SK-N-SH treated with all-trans-retinoic acid at 6 μM for 48 hours (cell line): ENCODE results near the gene SCAMP3.
"Not testable (repeated sequence)": the region's sequence is repeated elsewhere in the genome, so short reads cannot be mapped to it uniquely, and the experiment has no call there.

Experiments used
- ATAC-seq: fragments of 200-7000 bp; cut with Tn5 transposase; 3 replicates; pipeline ENCODE4 v1.9.1; 2020; ENCODE audit warnings: mild to moderate bottlenecking, moderate library complexity
- ARNTL ChIP-seq: fragments of 450-650 bp; formaldehyde crosslinking; IDR thresholded peaks from 2 replicates; pipeline ENCODE4 v1.5.0; 2020; ENCODE audit warnings: low read depth, mild to moderate bottlenecking, moderate library complexity, borderline replicate concordance
- BACH2 ChIP-seq: fragments of 250-450 bp; sonication (Bioruptor Pico); IDR thresholded peaks from 2 replicates; pipeline ENCODE4 v1.9.0; 2021; ENCODE audit warnings: mild to moderate bottlenecking, borderline replicate concordance
- CSDC2 ChIP-seq: fragments of 250-450 bp; sonication (Bioruptor Pico); IDR thresholded peaks from 2 replicates; pipeline ENCODE4 v1.5.0; 2020; ENCODE audit warnings: mild to moderate bottlenecking, moderate library complexity
- ESRRG ChIP-seq: fragments of 250-450 bp; sonication (Bioruptor Pico); IDR thresholded peaks from 2 replicates; pipeline ENCODE4 v1.6.1; 2021; ENCODE audit warnings: mild to moderate bottlenecking
- GLIS3 ChIP-seq: fragments of 250-450 bp; sonication (Bioruptor Pico); IDR thresholded peaks from 2 replicates; pipeline ENCODE4 v1.5.0; 2020; ENCODE audit warnings: mild to moderate bottlenecking, moderate library complexity
- ISL1 ChIP-seq: fragments of 250-450 bp; sonication (Bioruptor Pico); IDR thresholded peaks from 2 replicates; pipeline ENCODE4 v2.1.2; 2022; ENCODE audit warnings: mild to moderate bottlenecking, moderate library complexity
- OSR1 ChIP-seq: fragments of 250-450 bp; sonication (Bioruptor Pico); IDR thresholded peaks from 2 replicates; pipeline ENCODE4 v1.8.0; 2022; ENCODE audit warnings: moderate library complexity, mild to moderate bottlenecking, inconsistent platforms
- PPARA ChIP-seq: fragments of 250-450 bp; sonication (Bioruptor Pico); IDR thresholded peaks from 2 replicates; pipeline ENCODE4 v1.5.0; 2020; ENCODE audit warnings: mild to moderate bottlenecking, borderline replicate concordance
- RARB ChIP-seq: fragments of 250-450 bp; sonication (Bioruptor Pico); IDR thresholded peaks from 2 replicates; pipeline ENCODE4 v1.8.0; 2021; ENCODE audit warnings: mild to moderate bottlenecking, moderate library complexity
- SNAI2 ChIP-seq: fragments of 250-450 bp; sonication (Bioruptor Pico); IDR thresholded peaks from 2 replicates; pipeline ENCODE4 v1.5.0; 2020; ENCODE audit warnings: mild to moderate bottlenecking, moderate library complexity
- TCF4 ChIP-seq: fragments of 250-450 bp; sonication (Bioruptor Pico); IDR thresholded peaks from 2 replicates; pipeline ENCODE4 v1.8.0; 2021; ENCODE audit warnings: mild to moderate bottlenecking, moderate library complexity, borderline replicate concordance
- TOX ChIP-seq: fragments of 250-450 bp; sonication (Bioruptor Pico); IDR thresholded peaks from 2 replicates; pipeline ENCODE4 v1.8.0; 2021; ENCODE audit warnings: mild to moderate bottlenecking, moderate library complexity, borderline replicate concordance
- ZC3H10 ChIP-seq: fragments of 250-450 bp; sonication (Bioruptor Pico); IDR thresholded peaks from 2 replicates; pipeline ENCODE4 v1.5.1; 2021; ENCODE audit warnings: mild to moderate bottlenecking, moderate library complexity
- ZFP30 ChIP-seq: fragments of 450-650 bp; formaldehyde crosslinking; IDR thresholded peaks from 2 replicates; pipeline ENCODE4 v1.5.0; 2022; ENCODE audit warnings: mild to moderate bottlenecking, moderate library complexity
- ZNF565 ChIP-seq: fragments of 450-650 bp; formaldehyde crosslinking; conservative IDR thresholded peaks from 2 replicates; pipeline ENCODE4 v1.5.0; 2020; ENCODE audit warnings: low read depth, mild to moderate bottlenecking, moderate library complexity
- ZNF70 ChIP-seq: fragments of 450-650 bp; formaldehyde crosslinking; IDR thresholded peaks from 2 replicates; pipeline ENCODE4 v1.5.0; 2020; ENCODE audit warnings: mild to moderate bottlenecking, moderate library complexity
- ZNF8 ChIP-seq: fragments of 450-650 bp; formaldehyde crosslinking; IDR thresholded peaks from 2 replicates; pipeline ENCODE4 v1.5.0; 2020; ENCODE audit warnings: mild to moderate bottlenecking, moderate library complexity
- TF ChIP-seq, protein P1 (sequence below): fragments of 250-450 bp; sonication (Bioruptor Pico); IDR thresholded peaks from 2 replicates; pipeline ENCODE4 v1.5.0; 2020; ENCODE audit warnings: mild to moderate bottlenecking, moderate library complexity
- TF ChIP-seq, protein P2 (sequence below): fragments of 250-450 bp; sonication (Bioruptor Pico); IDR thresholded peaks from 2 replicates; pipeline ENCODE4 v1.5.1; 2021; ENCODE audit warnings: mild to moderate bottlenecking, moderate library complexity
- TF ChIP-seq, protein P3 (sequence below): fragments of 250-450 bp; sonication (Bioruptor Pico); IDR thresholded peaks from 2 replicates; pipeline ENCODE4 v1.8.0; 2021; ENCODE audit warnings: low read depth, mild to moderate bottlenecking, moderate library complexity, borderline replicate concordance
- TF ChIP-seq, protein P4 (sequence below): fragments of 250-450 bp; sonication (Bioruptor Pico); IDR thresholded peaks from 2 replicates; pipeline ENCODE4 v1.5.1; 2020; ENCODE audit warnings: low read depth, mild to moderate bottlenecking, moderate library complexity

SCAMP3 gene

DNA sequence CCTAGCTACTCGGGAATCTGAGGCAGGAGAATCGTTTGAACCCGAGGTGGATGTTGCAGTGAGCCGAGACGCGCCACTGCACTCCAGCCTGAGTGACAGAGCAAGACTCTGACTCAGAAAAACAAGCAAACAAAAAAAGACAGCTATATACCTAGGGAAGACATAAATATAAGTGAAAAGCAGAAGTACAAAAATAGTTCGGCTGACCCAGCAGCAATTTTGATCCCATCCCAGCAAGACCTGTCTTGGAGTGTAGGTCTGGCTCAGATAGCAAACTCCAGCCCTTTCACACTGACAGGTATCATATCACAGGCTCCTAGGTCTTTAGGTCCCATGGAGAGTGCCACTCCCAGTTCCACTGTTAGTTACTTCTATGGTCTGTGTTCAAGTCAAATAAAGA is 39.1 kb downstream of the SCAMP3 start:
- no peak for ATAC-seq
- TF ChIP-seq BACH2 (CRISPR knock-in tag) (no peak), ZNF565 (CRISPR knock-in tag) (no peak), RARB (CRISPR knock-in tag) (no peak), ZFP30 (no peak)
- TF ChIP-seq, protein P1, sequence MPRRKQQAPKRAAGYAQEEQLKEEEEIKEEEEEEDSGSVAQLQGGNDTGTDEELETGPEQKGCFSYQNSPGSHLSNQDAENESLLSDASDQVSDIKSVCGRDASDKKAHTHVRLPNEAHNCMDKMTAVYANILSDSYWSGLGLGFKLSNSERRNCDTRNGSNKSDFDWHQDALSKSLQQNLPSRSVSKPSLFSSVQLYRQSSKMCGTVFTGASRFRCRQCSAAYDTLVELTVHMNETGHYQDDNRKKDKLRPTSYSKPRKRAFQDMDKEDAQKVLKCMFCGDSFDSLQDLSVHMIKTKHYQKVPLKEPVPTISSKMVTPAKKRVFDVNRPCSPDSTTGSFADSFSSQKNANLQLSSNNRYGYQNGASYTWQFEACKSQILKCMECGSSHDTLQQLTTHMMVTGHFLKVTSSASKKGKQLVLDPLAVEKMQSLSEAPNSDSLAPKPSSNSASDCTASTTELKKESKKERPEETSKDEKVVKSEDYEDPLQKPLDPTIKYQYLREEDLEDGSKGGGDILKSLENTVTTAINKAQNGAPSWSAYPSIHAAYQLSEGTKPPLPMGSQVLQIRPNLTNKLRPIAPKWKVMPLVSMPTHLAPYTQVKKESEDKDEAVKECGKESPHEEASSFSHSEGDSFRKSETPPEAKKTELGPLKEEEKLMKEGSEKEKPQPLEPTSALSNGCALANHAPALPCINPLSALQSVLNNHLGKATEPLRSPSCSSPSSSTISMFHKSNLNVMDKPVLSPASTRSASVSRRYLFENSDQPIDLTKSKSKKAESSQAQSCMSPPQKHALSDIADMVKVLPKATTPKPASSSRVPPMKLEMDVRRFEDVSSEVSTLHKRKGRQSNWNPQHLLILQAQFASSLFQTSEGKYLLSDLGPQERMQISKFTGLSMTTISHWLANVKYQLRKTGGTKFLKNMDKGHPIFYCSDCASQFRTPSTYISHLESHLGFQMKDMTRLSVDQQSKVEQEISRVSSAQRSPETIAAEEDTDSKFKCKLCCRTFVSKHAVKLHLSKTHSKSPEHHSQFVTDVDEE, result no peak
- TF ChIP-seq, protein P2, sequence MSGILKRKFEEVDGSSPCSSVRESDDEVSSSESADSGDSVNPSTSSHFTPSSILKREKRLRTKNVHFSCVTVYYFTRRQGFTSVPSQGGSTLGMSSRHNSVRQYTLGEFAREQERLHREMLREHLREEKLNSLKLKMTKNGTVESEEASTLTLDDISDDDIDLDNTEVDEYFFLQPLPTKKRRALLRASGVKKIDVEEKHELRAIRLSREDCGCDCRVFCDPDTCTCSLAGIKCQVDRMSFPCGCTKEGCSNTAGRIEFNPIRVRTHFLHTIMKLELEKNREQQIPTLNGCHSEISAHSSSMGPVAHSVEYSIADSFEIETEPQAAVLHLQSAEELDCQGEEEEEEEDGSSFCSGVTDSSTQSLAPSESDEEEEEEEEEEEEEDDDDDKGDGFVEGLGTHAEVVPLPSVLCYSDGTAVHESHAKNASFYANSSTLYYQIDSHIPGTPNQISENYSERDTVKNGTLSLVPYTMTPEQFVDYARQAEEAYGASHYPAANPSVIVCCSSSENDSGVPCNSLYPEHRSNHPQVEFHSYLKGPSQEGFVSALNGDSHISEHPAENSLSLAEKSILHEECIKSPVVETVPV, result no peak

DNA sequence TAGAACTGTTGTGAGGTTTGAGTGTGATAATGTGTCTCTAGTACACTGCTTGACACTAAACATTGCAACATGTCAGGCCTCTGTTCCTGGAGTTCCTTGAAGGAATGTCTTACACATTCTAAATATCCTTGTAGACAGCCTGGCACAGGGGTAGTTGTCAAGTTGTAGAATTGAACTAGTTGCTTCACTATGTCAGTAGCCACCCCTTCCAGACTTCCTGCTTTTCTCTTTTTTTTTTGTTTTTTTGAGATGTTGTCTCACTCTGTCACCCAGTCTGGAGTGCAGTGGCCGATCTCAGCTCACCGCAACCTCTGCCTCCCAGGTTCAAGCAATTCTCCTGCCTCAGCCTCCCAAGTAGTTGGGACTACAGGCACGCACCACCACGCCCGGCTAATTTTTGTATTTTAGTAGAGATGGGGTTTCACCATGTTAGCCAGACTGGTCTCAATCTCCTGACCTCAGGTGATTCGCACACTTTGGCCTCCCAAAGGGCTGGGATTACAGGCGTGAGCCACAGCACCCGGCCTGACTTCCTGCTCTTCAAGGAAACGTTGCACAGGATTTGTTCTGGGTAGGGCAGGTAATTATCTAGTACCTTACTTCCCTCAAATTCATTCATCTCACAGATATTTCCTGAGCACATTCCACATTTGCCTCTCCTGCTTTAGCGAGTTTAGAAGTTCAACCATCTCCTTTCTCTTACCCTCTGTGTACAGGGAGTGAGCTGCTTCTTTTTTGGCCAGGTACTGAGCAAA is 41.8 kb downstream of the SCAMP3 start:
- not testable (repeated sequence) for ATAC-seq

DNA sequence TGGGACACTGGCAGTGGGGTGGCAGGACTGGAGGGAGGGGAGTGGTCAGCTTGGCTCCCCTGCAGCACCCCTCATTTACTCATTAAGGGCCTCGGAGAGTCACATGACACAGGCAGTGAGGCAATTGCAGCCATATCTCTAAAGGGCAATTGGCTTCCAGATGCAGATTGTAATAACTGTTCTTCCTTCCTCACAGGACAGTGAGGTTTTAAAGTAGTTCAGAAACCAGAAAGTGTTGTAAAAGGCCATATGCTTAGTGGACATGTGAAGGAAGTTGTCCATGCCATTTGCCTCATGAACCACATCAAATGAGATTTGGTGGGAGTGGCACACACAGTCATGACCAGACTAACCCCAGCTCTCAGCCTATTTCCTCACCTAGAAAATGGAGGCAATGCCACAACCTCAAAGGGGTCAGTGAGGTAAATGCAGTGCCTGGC is 42.5 kb downstream of the SCAMP3 start:
- ATAC-seq, result peak; percentile 44
- TF ChIP-seq TCF4 (no peak), ARNTL (CRISPR knock-in tag) (no peak), OSR1 (CRISPR knock-in tag) (no peak), GLIS3 (CRISPR knock-in tag) (no peak), CSDC2 (CRISPR knock-in tag) (no peak), ZNF70 (CRISPR knock-in tag) (no peak), SNAI2 (no peak), ZC3H10 (no peak), TOX (CRISPR knock-in tag) (no peak), PPARA (CRISPR knock-in tag) (no peak), ZNF8 (CRISPR knock-in tag) (no peak), ISL1 (CRISPR knock-in tag) (no peak), ESRRG (CRISPR knock-in tag) (no peak), ZFP30 (no peak), BACH2 (CRISPR knock-in tag) (no peak), RARB (CRISPR knock-in tag) (no peak)
- TF ChIP-seq, protein P1, result no peak
- TF ChIP-seq, protein P3, sequence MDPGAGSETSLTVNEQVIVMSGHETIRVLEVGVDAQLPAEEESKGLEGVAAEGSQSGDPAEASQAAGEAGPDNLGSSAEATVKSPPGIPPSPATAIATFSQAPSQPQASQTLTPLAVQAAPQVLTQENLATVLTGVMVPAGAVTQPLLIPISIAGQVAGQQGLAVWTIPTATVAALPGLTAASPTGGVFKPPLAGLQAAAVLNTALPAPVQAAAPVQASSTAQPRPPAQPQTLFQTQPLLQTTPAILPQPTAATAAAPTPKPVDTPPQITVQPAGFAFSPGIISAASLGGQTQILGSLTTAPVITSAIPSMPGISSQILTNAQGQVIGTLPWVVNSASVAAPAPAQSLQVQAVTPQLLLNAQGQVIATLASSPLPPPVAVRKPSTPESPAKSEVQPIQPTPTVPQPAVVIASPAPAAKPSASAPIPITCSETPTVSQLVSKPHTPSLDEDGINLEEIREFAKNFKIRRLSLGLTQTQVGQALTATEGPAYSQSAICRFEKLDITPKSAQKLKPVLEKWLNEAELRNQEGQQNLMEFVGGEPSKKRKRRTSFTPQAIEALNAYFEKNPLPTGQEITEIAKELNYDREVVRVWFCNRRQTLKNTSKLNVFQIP (CRISPR knock-in tag), result no peak
- TF ChIP-seq, protein P4, sequence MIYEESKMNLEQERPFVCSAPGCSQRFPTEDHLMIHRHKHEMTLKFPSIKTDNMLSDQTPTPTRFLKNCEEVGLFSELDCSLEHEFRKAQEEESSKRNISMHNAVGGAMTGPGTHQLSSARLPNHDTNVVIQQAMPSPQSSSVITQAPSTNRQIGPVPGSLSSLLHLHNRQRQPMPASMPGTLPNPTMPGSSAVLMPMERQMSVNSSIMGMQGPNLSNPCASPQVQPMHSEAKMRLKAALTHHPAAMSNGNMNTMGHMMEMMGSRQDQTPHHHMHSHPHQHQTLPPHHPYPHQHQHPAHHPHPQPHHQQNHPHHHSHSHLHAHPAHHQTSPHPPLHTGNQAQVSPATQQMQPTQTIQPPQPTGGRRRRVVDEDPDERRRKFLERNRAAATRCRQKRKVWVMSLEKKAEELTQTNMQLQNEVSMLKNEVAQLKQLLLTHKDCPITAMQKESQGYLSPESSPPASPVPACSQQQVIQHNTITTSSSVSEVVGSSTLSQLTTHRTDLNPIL (CRISPR knock-in tag), result no peak
